Measurements from ENCODE around the gene SIL1.

Gene SIL1

DNA sequence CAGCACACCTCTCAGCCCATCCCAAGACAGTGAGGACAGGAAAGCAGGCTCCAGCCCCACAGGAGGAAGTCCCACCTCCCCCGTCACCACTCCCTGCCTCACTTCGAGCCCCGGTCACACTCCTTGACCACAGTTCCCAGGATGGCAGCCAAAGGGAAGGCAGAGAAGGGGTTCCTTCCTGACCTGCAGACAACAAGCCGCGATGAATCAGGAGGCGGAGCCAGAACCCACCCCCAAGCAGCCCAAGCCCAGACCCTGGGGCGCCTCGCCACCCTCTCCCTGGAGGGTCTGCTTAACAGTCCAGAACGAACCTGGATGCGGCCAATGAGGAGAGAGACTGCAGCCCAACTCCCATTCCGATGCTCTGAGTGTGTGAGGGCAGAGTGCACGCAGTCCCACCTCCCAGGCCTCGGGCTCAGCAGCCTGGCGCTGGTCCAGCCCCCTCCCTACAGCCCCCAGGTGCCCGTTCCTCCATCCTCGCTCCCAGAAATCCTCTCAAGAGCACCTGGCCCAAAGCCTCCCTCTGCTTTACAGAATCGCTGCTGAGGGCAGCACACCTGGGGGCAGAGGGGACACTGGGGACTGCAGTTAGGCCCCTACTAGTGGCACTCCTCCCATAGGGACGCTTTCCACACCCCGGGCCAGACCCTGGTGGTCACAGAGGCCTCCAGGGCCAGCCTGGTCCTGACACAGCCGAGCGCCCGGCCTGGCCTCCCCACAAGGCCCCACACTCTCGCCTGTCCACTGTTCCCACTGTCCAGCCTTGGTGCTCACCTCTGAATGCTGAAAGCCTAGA is 253.4 kb downstream of the SIL1 start:
- H3K4me3 ChIP-seq (ENCODE audit: low read depth, low read length) = no peak overlapping the region
- TF ChIP-seq, protein P1, sequence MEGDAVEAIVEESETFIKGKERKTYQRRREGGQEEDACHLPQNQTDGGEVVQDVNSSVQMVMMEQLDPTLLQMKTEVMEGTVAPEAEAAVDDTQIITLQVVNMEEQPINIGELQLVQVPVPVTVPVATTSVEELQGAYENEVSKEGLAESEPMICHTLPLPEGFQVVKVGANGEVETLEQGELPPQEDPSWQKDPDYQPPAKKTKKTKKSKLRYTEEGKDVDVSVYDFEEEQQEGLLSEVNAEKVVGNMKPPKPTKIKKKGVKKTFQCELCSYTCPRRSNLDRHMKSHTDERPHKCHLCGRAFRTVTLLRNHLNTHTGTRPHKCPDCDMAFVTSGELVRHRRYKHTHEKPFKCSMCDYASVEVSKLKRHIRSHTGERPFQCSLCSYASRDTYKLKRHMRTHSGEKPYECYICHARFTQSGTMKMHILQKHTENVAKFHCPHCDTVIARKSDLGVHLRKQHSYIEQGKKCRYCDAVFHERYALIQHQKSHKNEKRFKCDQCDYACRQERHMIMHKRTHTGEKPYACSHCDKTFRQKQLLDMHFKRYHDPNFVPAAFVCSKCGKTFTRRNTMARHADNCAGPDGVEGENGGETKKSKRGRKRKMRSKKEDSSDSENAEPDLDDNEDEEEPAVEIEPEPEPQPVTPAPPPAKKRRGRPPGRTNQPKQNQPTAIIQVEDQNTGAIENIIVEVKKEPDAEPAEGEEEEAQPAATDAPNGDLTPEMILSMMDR (conservative IDR thresholded peaks at IDR 0.05; ENCODE audit: low read depth, low read length) = no peak
- DNase-seq (ENCODE audit: low read depth) = no peak

DNA sequence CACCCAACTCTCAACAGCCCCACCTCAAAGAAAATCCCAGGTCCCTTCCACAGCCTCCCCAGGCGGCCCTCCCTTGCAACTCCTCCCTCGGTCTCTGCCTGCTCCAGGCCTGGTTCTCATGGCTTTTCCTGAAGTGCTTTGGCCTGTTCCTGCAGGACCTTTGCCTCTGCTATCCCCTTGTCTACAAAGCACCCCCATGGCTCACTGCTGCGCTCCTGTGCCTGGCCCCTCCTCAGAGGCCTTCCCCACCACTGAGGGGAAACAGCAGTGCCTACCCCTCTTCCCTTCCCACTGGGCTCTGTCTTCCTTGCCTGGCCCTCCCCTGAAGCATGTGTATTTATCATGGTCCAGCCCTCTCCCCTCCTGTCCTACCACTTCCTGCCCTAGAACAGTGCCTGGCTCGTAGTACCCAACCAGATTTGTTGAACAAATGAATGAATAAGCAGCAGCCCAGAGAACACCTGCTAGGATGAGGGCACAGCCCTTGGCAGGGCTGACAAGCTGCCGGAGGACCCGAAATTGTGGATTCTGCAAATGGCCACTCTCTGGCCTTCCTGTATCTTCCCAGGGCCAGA is 254.5 kb downstream of the SIL1 start:
- no peak overlapping the region for H3K4me3 ChIP-seq (ENCODE audit: low read depth, low read length)
- no peak for DNase-seq (ENCODE audit: low read depth)
- TF ChIP-seq, protein P1 (conservative IDR thresholded peaks at IDR 0.05; ENCODE audit: low read depth, low read length) = no peak

DNA sequence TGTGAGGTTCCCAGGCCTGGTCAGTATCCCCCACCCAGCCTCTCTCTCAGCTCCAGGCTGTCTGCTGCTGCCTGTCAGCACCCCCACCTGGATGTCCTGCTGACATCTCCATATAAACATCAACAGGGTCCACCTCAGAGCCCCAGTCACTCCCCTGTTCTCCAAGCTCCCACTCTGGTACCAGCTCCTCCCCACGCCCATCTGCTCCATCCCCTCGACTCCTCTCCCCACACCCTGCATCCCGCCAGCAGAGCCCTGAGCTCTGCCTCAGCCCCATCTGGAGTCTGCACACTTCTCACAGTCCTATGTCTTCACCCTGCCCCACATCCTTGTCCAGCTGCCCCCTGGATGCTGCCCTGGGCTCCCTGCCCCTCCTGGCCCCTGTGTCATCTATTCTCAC is 255.3 kb downstream of the SIL1 start:
- H3K4me3 ChIP-seq (ENCODE audit: low read depth, low read length) = no peak overlapping the region
- no peak for DNase-seq (ENCODE audit: low read depth)
- TF ChIP-seq, protein P1 (conservative IDR thresholded peaks at IDR 0.05; ENCODE audit: low read depth, low read length) = no peak

DNA sequence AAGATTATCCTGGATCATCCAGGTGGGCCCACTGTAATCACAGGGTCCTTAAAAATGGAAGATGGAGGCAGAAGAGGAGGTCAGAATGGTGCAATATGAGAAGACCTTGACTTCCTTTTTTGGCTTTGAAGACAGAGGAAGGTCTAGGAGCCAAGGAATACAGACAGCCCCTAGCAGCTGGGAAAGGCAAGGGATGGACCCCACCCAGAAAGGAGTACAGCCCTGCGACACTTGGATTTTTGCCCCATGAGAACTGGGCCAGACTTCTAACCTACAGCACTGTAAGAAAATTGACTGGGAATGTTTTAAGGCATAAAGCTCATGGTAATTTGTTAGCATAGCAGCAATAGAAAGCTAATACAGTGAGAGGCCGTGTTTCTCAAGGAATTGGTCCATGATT is 256.1 kb downstream of the SIL1 start:
- TF ChIP-seq, protein P1 (conservative IDR thresholded peaks at IDR 0.05; ENCODE audit: low read depth, low read length) = no peak
- no peak for DNase-seq (ENCODE audit: low read depth)
- no peak overlapping the region for H3K4me3 ChIP-seq (ENCODE audit: low read depth, low read length)

DNA sequence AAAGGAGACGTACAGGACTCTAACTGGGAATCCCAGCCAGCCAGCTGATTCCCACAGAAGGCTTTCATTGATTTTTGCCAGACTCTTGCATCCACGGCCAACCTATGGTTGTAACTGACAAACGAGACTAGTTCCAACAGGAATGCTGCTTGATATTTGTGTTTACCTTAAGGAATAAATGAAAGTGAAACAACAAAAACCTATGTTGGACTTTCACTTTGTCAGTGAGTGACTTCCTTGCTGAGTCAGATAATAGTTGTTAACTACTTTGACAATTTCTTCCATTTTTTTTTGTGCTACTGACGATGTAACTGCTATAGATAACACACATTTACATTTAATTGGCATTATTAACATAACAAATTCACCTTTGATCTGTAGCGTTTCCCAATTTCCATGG is 259.6 kb downstream of the SIL1 start:
- TF ChIP-seq, protein P1 (conservative IDR thresholded peaks at IDR 0.05; ENCODE audit: low read depth, low read length) = no peak
- no peak for DNase-seq (ENCODE audit: low read depth)
- H3K4me3 ChIP-seq (ENCODE audit: low read depth, low read length) = no peak overlapping the region

DNA sequence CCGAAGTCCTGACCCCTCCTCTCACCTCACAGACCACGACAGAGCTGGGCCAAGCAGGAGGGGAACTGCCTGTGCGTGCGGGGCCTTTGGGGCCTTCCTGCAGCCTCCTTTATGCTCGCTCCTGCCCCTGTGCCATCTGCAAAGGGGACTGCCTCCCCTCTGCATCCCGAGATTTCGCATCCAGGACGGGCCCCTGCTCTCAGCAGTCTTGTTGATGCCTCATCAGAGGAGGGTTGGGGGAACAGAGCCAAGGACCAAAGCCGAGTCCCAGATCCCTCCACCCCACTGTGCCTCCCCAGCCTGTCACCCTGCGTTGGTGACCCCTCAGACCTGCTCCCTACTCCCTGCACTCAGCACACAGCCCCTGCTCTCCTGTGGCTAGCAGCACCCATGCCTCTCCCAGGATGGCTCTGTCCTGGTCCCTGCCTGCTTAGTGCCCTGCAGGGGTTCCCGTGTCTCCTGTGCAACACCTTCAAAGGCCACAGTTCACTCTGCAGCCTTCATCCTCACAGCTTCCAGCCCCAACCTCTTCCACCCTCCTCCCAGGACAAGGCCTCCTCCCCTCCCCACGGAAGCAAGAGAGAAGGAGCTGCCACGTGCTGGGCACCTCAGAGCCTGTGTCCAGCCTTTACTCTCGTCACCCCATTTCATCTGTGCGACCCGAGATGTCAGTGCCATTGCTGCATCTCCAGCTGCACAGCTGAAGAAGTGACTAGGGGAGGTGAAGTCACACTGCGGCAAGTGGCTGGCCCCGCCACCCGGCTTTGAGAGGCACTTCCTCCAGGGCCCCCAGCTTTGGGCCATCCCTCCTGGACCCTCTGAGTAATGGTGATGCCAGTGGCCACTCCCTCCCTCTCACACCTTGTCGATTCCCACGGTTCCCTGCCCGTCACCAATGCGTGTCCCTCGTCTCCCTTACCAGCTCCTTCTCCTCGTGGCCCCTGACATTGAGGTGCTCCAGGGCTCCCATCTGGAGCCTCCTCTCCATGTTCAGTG is 260.5 kb downstream of the SIL1 start:
- TF ChIP-seq, protein P1 (conservative IDR thresholded peaks at IDR 0.05; ENCODE audit: low read depth, low read length) = no peak
- DNase-seq (ENCODE audit: low read depth) = no peak
- no peak overlapping the region for H3K4me3 ChIP-seq (ENCODE audit: low read depth, low read length)

All from choroid plexus epithelial cell (primary cell).